ENCODE data around the gene IFI16. TPM values are rescaled to one million over a fixed set of nuclear protein-coding genes. Genes with fewer than 3 reads are reported as not detected.
"Not testable (repeated sequence)": the region's sequence is repeated elsewhere in the genome, so short reads cannot be mapped to it uniquely, and the experiment has no call there.

Gene IFI16
- total RNA-seq, 1 donor from 2014 or later, result 30.1 TPM

- ATAC-seq (no peak), DNase-seq (ENCODE audit: missing footprints) (no peak)
- intact Hi-C loops (cut with DNase I), result no loop called here
Measured at GRCh38 chr1:159005161-159005560, 4.5 kb upstream of the IFI16 start.

GRCh38 chr1:159005676-159006075 lies 4.0 kb upstream of the IFI16 start:
- ATAC-seq (peak; percentile 52), DNase-seq (ENCODE audit: missing footprints) (no peak)
- intact Hi-C loops (cut with DNase I), result no loop called here

GRCh38 chr1:159006210-159006807 lies 3.4 kb upstream of the IFI16 start:
- ATAC-seq; intact Hi-C loops (cut with DNase I); DNase-seq (ENCODE audit: missing footprints): not testable (repeated sequence)

- ATAC-seq (no peak), DNase-seq (ENCODE audit: missing footprints) (no peak)
- intact Hi-C loops (cut with DNase I), result no loop called here
Measured at GRCh38 chr1:159007726-159008125, 2.0 kb upstream of the IFI16 start.

- ATAC-seq (no peak), DNase-seq (ENCODE audit: missing footprints) (no peak)
- intact Hi-C loops (cut with DNase I), result no loop called here
Measured at GRCh38 chr1:159008744-159009188, 941 bp upstream of the IFI16 start.

- no peak for ATAC-seq
- no peak for DNase-seq (ENCODE audit: missing footprints)
- intact Hi-C loops (cut with DNase I), result no loop called here
Measured at GRCh38 chr1:159009287-159009686, 420 bp upstream of the IFI16 start.

GRCh38 chr1:159010391-159010790 lies 684 bp downstream of the IFI16 start:
- intact Hi-C loops (cut with DNase I), result no loop called here
- DNase-seq (ENCODE audit: missing footprints), result no peak
- ATAC-seq, result no peak

- ATAC-seq; intact Hi-C loops (cut with DNase I); DNase-seq (ENCODE audit: missing footprints): not testable (repeated sequence)
Measured at GRCh38 chr1:159011001-159011400, 1.3 kb downstream of the IFI16 start.

GRCh38 chr1:159011751-159012150 lies 2.0 kb downstream of the IFI16 start:
- DNase-seq (ENCODE audit: missing footprints) (no peak), ATAC-seq (no peak)
- intact Hi-C loops (cut with DNase I), result no loop called here

GRCh38 chr1:159012495-159012894 lies 2.8 kb downstream of the IFI16 start:
- intact Hi-C loops (cut with DNase I), result no loop called here
- DNase-seq (ENCODE audit: missing footprints) (no peak), ATAC-seq (no peak)

- ATAC-seq, result no peak
- no peak for DNase-seq (ENCODE audit: missing footprints)
- intact Hi-C loops (cut with DNase I), result no loop called here
Measured at GRCh38 chr1:159014003-159014571, 4.4 kb downstream of the IFI16 start.

- ATAC-seq, result no peak
- intact Hi-C loops (cut with DNase I), result no loop called here
- no peak for DNase-seq (ENCODE audit: missing footprints)
Measured at GRCh38 chr1:159014851-159015250, 5.1 kb downstream of the IFI16 start.

GRCh38 chr1:159015440-159015909 lies 5.8 kb downstream of the IFI16 start:
- DNase-seq (ENCODE audit: missing footprints), result peak; percentile 68
- ATAC-seq, result peak; percentile 94
- intact Hi-C loops (cut with DNase I), result no loop called here

GRCh38 chr1:159023723-159024122 lies 14.0 kb downstream of the IFI16 start:
- DNase-seq (ENCODE audit: missing footprints) (no peak), ATAC-seq (no peak)
- intact Hi-C loops (cut with DNase I), result no loop called here

- intact Hi-C loops (cut with DNase I), result no loop called here
- ATAC-seq (no peak), DNase-seq (ENCODE audit: missing footprints) (no peak)
Measured at GRCh38 chr1:159025043-159025442, 15.3 kb downstream of the IFI16 start.

- ATAC-seq, result not testable (repeated sequence)
Measured at GRCh38 chr1:159026841-159027240, 17.1 kb downstream of the IFI16 start.

GRCh38 chr1:159030311-159030710 lies 20.6 kb downstream of the IFI16 start:
- intact Hi-C loops (cut with DNase I), result no loop called here
- no peak for DNase-seq (ENCODE audit: missing footprints)
- ATAC-seq, result no peak

More at GRCh38 chr1:159026841-159027240, 17.1 kb downstream of the IFI16 start:
- DNase-seq (ENCODE audit: missing footprints); intact Hi-C loops (cut with DNase I): not testable (repeated sequence)

- intact Hi-C loops (cut with DNase I), result no loop called here
- no peak for DNase-seq (ENCODE audit: missing footprints)
- ATAC-seq, result no peak
Measured at GRCh38 chr1:159030877-159031447, 21.3 kb downstream of the IFI16 start.

- ATAC-seq (no peak), DNase-seq (ENCODE audit: missing footprints) (no peak)
Measured at GRCh38 chr1:159040206-159040605, 30.5 kb downstream of the IFI16 start.

More at GRCh38 chr1:159040206-159040605, 30.5 kb downstream of the IFI16 start:
- intact Hi-C loops (cut with DNase I), result no loop called here

Data from Right ventricle myocardium inferior (tissue), 1 donor.